Activated effector memory CD4-positive, alpha-beta T cell treated with anti-CD3 and anti-CD28 coated beads, Interleukin-2, amount 50 U/mL, for 16 hours (primary cell): ENCODE data around the gene ZNF827.

Experiments used
- DNase-seq: peaks from one replicate; pipeline ENCODE4 v3.0.0-alpha.2; 2020

ZNF827 gene

DNA sequence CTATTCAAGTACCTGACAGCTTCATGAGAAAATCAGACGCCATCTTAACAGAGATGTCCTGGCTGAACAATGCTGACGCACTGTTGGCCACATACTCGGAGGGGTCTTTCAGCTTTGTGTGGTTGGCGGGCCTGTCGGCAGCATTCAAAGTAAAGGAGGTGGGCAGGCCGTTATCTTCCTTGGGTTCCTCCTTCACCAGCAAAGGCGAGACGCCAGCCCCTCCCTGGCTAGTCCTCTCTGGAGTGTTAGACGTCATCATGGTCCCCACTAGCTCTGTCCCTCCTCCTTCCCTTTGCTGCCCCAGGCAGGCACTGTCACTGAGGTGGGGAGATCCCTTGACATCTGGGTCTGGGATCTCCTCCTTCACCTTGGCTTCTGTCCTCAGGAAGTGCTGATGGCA lies 53.0 kb downstream of the ZNF827 start:
- no peak for DNase-seq

DNA sequence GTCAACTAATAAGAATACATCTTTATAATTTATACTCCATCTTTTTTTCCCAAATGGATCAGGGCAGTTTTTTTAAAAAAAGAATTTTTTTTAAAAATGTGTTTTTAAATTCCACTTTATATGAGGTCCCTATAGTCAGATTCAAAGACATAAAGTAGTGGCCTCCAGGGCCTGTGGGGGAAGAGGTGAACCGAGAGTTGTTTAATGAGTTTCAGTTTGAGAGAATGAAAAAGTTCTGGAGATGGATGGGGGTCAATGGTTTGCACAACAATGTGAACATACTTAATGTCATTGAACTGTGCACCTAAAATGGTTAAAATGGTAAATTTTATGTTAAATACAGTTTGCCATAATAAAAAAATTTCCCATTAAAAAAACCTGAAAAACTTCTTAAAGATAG lies 53.8 kb downstream of the ZNF827 start:
- DNase-seq: no peak

DNA sequence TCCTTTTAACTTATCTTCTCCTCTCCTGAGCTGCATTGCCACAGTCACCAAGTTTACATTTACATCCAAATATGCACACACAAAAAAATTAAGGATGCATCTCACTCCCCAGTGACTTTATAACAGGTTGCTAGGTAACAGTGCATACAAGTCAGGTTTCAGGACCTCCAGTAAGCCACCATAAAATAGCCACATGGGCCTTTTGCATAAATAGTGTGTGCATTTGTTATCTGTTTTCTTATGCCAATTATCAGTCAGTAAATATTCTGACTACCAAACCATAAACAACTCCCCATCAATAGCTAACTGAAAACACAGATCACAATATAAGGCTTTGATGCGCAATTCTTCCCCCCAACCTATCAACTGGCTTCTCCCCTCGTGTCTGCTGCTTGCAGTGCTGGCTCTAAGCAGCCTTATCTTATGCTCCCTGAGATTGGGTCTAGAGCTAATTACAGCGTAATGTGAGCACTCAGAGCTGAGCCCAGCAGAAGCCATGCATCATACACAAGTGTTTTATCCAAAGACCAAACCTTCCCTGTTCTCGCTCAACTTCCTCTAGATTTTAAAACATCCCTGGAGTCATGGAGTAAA lies 55.4 kb downstream of the ZNF827 start:
- DNase-seq: no peak

DNA sequence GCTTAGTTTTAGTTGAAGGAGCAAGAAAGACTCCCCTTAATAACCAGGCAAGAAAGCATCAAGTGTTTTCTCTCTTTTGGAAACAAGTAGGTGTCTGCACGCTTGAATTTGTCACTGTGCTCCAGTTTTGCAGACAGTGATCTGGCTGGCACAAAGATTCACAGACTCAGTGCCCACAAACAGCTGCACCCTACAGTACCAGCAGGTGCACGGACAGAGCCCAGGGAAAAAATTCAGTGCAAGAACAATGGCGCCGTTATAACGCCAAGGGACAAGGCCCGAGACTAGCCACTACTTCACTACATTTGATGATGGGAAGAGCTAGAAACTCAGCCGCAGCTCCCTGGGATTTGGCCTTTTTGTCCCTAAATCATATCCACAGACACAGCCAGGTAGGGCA lies 56.0 kb downstream of the ZNF827 start:
- DNase-seq: no peak

DNA sequence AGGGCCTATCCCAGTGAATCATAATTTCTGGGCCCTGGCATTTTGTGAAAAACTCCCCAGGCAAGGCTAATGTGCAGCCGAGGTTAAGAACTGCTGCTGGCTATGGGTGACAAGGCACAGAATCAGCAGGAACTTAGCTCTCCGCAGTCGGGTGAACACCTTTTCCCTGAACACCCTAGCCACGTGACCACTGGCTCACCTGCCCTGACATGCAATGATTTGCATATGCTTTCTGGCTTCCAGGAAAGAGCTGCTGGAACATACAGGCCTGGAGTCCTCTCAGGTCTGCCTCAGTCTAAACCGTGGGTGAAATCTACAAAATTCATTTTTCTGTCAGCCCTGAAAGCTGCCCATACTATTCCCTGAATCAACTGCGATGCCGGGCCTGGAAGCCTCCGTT lies 56.6 kb downstream of the ZNF827 start:
- no peak for DNase-seq

DNA sequence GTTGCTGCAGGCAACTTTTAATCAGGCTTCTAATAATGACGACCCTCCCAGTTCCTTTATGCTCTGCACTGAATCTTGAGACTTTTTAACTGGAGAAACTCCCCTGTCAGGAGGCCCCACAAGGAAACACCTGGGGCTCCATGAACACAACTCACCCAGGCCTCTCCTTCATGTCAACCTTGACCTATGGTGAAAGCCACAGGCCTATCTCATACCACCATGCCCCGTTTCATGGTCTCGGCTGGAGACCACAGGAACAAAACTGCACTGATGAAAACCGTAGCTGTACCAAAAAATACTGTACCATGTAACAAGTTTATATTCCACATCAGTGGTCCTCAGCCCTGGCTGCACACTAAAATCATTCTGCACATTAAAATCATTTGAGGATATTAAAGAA lies 57.0 kb downstream of the ZNF827 start:
- no peak for DNase-seq

DNA sequence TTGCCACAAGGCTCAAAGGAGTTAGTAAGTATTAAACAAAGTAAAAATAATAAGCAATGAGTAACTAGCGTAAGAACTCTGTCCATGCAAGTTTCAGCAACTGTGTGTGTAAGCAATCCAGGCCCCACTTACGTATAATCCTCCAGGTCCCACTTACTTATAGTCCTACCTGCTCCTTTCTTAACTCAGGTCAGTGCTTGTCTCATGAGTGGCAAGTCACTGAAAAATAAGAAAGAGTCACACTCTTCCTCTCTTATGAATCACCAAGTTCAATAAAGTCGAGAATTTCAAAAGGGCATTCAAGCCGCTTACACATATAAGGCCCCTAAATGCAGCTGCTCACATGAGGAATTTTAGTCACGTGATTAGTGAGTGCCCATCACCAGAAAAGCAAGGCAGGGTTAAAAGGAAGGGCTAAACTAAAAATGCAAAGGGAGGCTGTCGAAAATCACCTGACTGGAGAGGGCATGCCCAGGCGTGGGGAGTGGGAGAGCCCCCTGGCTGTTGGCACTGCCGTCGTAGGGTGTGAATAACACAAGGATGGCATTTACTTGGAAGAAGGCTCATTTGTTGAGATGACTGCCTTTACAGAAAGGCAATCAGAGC lies 58.2 kb downstream of the ZNF827 start:
- DNase-seq: no peak

DNA sequence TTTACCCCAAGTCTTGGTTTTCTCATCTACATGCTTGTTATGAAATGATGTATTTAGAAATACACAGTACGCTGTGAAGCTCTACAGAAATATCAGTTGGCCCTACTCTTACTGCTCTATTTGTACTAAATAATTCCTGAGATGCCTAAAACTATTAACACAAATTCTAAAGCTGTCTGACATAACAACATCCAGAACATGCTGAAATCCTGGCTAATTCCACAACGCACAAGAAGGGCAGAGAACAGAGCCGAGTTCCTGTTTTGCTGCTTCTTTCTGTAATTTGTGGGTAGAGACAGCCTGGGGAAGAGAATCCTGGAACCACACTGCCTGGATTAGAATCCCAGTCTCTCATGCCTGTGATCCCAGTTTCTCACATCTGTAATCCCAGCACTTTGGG lies 59.0 kb downstream of the ZNF827 start:
- DNase-seq: no peak

DNA sequence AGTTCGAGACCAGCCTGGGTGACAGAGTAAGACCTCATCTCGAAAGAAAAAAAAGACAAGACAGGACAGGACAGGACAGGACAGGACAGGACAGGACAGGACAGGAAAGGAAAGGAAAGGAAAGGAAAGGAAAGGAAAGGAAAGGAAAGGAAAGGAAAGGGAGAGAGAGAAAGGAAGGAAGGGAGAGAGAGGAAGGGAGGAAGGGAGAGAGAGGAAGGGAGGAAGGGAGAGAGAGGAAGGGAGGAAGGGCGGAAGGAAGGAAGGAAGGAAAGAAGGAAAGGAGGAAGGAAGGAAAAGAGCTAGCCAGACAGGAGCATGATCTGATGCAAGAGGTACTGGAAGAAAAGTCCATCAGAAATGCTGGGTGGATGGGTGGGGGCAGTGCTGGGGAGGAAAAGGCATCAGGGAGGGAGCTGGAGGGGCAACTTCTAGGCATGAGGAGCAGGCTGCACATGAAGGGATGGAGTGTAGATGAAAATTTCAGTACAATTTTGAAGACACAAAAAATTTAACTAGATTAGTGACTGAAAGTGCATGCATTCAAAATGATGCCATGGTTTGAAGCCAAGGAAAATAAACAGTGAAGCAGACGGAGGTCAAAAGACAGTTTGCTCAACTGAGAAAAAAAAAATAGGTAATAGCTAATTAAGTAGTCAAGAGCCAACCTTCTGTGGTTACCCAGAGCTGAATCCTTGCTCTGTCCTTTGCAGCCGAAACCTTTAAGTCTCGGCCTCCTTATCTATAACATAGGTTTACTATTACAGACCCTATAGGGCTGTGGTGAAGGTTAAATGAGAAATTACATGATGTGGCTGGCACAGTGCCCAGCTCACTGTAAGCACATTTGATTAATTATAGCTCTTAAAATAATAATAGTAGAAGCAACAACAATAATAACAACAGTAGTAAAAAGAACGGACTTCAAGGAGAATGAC lies 59.9 kb downstream of the ZNF827 start:
- DNase-seq: no peak

DNA sequence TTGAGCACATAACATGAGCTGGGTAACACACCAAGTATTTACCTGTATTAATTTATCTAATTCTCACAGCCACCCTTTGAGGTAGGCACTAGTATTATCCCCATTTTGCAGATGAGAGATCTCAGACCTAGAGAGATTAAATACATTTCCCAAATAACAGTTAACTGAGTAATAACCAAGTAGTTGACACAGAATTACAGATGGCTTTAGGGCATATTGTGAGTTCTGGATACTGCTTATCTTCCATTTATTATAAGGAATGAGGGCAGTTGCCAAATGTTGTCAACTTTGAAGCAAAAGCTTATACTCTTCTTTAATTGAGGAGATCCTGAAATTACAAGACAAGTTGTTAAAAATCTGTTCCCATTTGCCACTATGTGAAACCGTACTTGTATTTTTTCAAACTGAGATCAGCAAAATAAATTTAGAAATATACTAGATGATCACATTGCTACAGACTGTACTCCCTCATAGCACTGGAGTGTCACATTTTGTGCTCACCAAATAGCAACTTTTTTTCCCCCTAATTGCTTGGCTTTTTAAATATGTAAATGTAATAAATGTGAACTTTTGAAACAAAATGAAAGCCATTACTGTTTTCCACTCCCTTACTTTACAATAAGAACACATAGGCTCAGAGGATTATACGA lies 62.0 kb downstream of the ZNF827 start:
- no peak for DNase-seq

DNA sequence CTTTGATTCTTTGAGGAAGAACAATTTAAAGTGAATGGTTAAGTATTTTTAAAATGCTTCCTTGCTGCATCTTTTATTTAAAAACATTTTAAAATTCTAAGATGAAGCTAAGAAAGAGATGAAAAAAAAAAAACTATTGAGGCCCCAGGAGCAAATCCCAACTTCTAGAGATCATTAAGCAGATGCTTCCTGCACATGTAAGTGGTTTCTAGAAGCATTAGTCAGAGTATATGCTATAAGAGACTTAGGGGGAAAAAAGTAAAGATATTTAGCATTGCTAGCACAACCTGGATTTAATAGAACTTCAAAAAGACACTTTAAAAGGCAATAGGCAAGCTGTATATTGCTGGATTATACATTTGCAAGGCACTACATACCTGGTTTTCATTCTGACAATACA lies 64.7 kb downstream of the ZNF827 start:
- DNase-seq: no peak

DNA sequence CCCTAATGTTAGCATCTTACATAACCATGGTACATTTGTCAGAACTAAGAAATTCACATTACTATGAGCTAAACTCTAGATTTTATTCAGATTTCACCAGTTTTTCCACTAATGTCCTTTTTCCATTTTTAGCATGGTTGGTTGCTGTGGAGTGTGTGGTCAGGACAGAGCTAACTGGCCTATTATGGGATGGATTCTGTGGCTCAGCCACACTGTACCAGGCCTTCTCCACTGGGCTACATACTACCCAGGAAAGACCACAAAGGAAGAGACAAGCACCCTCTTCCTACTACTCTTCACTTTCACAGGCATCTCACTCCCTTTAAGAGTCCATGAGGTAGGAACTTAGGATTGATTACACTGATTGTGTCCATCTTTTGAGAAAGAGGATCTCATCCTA lies 67.4 kb downstream of the ZNF827 start:
- DNase-seq: no peak

DNA sequence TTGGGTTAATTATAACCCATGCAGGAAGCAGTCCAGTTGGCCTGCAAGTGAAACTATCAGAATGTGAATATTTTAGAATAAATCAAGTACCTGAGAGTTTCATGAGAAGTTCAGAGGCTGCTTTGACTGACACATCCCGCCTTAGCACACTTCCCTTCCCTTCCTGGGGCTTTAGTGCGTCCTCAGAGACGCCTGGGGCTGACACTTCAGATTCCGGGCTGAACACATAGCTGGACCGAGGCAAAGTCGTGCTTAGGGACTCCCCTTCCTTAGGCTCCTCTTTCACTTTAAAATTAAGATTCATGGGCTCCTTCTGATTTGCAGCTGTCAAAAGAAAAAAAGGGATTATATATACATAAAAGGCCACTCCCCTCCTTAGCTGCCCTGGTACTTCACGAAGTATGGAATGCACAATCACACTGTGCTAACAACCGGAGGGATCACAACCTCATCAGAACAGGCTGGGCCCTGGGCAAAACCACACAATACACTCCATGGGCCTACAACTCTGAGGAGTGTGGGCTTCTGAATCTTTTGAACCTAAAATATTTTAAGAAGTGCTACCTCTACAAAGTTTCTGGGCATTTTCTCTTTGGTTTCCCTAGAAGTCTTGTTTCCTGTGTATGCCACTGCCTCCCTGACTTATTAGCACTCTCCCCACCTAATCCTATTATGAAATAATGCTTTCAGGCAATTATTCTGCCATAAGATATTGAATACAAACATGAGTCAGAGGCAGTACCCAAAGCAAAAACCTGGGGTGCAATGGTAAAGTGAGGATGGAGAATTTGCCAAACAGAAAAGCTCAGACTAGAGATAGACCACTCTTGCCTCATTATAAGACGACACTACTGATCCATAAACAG lies 68.2 kb downstream of the ZNF827 start:
- no peak for DNase-seq

DNA sequence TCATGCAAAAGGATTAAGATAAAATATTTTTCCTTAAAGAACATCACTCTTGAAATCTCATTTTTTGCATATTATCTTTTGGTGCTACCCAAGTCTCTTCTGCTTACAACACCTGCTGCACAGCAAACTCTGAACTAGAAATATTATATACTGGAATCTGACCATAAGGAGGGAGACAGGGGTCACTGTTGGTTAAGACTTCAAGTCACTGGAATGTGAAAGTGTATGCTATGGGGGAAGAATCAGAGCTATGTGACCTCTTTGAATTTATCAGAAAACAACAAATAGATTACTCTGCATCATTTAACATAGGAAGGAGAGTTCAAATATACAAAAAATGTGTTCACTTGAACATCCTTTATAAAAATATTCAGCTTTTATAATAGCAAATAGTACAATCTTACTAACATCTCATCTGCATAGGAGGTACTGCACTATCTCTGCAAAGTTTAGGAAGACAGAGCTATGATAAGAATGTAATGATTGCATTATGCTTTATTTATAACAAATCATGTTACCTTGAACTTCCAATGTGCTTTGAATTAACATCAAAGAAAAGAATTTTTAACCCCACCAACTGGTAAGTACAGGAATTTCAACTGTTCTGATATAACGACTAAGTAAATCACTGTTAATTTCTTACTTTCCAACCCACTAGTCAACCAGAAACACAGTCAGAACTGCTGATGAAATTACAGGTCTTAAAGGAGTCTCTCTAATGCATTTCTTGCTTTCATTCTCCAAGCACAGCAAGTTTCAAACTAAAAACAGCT lies 69.8 kb downstream of the ZNF827 start:
- DNase-seq: no peak

DNA sequence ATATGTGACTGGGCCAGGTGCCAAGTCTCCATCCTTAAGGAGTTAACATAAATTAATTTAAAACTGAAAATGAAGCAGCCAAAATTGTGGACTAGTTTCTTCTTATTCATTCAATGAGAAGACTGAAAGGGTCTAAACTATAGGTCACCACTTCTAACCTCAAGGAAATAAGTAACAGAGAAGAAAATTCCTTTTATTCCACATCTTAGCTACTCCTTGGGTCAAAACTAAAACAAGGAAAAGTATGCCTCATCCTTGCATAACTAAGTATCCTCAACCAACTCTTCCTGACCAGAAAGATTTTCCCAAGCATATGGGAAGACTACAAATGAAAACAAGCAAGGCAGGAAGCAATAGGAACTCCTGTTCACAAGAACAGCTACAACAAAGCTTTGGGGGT lies 71.2 kb downstream of the ZNF827 start:
- DNase-seq: no peak

DNA sequence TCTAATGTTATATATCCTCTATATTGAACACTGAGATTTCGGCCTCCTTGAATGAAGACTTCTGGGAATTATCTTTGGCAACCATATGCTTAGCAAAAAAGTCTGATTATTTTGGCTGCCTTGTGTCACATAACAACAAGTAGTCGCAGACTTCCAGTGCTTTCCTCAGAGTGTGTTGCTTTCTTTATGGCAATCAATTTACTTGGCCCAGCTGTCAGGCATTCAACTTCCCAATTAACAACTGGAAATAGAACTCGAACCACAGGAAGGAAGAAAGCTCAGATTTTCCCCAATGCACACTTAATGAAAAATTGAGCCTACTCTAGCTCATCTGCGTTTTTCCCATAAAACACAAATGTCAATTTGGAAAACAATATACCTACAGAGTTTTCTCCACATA lies 71.6 kb downstream of the ZNF827 start:
- DNase-seq: no peak

DNA sequence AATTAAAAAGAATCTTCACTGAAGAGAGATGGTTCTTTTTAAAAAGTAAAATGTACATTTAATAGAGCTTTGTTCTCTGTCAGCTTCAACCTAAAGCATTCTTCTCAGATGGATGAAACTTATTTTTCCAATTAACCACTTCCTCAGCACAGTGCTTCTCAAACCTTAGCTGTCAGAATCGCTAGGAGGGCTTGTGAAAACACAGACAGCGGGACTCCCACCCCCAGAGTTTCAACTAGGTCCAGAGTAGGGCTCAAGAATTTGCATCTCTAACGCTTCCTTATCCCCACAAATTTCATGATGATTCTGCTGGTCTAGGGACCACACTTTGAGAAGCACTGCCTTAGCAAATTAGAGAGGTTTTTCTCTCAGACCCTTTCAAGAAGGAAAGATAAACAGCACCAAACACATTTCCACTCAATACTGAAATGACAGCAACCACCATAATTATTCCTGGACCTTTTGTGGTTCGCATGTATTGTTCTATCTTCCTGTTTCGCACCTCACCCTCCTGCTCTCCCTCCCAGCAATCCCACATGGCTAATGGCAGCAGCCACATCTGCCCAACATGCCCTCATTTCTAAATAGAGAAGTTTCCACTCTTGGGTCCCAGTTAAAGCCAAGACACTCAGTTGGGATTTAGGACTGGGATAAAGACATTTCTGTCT lies 73.2 kb downstream of the ZNF827 start:
- DNase-seq: no peak

DNA sequence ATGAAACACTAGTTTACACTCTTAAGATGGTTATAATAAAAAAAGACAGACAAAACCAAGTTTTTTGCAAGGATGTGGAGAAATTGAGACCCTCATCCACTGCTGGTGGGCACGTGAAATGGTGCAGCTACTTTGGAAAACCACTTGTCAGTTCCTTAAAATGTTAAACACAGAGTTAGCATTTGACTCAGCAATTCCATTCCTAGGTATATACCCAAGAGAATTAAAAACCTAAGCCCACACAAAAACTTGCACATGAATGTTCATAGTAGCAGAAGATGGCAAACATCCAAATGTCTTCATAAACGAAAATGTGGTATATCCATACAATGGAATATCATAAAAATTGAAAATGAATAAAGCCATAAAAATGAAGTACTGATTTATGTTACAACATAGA lies 75.4 kb downstream of the ZNF827 start:
- no peak for DNase-seq

DNA sequence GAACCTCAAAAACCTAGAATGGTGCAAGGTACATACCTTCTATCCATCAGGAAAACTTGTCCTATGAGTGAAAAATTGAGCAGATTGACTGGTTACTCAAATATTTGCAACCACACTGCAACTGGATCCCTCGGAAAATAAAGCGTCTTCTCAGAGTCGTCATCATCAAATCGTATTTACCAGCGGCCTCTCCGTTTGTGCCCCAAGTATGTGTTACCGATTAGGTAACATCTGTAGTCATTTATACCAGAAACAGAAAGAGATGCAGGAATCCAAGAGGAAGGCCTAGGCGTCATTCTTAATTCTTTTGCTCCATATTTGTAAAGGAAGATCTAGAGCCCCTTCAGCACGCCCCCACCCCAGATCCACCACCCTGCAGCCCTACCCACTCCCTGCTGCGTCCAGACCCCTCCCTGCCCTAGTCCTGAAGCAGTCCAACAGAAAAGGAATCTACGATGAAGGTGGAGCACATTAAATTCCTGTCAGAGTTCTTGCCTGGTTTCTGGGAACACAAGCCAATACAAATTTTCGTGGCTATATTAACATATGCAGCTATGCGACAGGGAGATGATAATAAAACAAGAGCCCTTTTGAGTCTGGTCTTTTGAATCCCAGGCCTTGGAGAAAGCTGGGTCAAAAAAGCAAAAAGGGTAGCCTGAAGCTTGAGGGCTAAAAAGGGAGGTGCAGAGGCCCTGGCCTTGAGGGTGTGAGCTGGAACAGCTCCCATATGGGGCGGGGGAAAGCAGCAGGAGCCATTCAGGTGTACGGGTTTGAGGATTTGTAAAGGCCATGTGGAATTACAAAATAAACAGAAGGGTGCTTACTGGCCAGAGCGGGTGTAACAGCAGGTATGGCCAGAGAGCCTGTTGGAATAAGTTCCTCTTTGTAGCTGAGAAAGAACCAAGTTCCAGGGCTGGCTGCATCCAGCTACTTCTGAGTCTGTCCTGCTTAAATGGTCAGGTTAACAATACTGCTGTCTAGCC lies 77.0 kb downstream of the ZNF827 start:
- DNase-seq: no peak

DNA sequence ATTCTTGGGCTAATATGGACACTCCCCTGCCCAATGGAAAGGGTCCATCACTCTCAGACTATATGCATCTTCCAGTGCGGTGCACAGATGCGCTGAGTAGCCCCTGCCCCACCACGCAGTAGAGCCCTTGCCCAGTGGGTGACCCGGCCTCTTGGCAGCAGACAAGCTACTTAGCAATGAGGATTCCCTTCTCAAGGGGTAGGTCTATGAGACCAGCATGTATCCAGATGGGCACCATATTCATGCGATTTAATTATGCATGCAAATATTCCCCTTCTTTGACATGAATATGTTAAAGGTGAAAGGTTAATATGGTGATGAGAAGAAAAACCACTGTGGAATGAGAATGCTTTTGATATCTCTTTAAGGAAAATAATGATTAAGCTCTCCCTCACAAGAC lies 77.7 kb downstream of the ZNF827 start:
- no peak for DNase-seq
